ENCODE measurements around the gene ANKRD63.

DNA sequence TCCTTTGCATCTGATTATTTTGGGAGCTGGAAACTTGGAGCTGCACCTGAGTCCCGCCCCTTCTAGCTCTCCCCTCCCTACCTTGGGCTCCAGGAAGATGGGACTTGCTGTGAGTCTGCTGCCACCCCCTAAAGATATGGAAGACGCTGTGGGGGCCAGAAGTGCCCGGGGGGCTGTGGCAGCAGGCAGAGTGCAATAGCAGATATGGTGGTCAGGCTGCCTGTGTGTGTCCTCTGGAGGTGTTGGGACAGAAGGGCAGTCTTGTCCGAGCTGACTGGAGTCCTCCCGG is 43.5 kb downstream of the ANKRD63 start:
- TF ChIP-seq, protein P1, sequence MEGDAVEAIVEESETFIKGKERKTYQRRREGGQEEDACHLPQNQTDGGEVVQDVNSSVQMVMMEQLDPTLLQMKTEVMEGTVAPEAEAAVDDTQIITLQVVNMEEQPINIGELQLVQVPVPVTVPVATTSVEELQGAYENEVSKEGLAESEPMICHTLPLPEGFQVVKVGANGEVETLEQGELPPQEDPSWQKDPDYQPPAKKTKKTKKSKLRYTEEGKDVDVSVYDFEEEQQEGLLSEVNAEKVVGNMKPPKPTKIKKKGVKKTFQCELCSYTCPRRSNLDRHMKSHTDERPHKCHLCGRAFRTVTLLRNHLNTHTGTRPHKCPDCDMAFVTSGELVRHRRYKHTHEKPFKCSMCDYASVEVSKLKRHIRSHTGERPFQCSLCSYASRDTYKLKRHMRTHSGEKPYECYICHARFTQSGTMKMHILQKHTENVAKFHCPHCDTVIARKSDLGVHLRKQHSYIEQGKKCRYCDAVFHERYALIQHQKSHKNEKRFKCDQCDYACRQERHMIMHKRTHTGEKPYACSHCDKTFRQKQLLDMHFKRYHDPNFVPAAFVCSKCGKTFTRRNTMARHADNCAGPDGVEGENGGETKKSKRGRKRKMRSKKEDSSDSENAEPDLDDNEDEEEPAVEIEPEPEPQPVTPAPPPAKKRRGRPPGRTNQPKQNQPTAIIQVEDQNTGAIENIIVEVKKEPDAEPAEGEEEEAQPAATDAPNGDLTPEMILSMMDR (IDR thresholded peaks at IDR 0.05; ENCODE audit: borderline replicate concordance, extremely low read depth, low read length, poor library complexity, severe bottlenecking): no peak
- no peak for TF ChIP-seq EZH2 (IDR thresholded peaks at IDR 0.05; ENCODE audit: borderline replicate concordance, low read depth, low read length, severe bottlenecking)
